Measurements from ENCODE around the gene GTF3C1. TPM values are rescaled to one million over a fixed set of nuclear protein-coding genes. Genes with fewer than 3 reads are reported as not detected.
A peak's percentile ranks its signal among the peaks of the same experiment; 100 is the strongest.

The GTF3C1 gene
- polyA plus RNA-seq, 4 donors: 30.4 to 47.0 (median 36.8) TPM

DNA sequence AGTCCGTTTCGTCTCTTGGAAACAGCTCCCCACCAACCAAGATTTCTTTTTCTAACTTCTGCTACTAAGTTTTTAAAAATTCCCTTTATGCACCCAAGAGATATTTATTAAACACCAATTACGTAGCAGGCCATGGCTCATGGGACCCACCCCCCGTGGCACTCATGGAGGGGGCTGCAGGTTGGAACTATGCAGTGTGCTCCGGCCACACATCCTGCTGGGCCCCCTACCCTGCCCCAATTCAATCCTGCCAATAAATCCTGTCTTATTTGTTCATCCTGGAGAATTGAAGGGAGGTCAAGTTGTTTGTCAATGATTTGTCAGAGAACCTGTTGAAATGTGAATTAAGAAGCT, 99.5 kb downstream of the GTF3C1 start:
- no peak for DNase-seq
- H3K27ac ChIP-seq (ENCODE audit: low read depth in 1 of 3, low read length in 2 of 3): no peak overlapping the region

DNA sequence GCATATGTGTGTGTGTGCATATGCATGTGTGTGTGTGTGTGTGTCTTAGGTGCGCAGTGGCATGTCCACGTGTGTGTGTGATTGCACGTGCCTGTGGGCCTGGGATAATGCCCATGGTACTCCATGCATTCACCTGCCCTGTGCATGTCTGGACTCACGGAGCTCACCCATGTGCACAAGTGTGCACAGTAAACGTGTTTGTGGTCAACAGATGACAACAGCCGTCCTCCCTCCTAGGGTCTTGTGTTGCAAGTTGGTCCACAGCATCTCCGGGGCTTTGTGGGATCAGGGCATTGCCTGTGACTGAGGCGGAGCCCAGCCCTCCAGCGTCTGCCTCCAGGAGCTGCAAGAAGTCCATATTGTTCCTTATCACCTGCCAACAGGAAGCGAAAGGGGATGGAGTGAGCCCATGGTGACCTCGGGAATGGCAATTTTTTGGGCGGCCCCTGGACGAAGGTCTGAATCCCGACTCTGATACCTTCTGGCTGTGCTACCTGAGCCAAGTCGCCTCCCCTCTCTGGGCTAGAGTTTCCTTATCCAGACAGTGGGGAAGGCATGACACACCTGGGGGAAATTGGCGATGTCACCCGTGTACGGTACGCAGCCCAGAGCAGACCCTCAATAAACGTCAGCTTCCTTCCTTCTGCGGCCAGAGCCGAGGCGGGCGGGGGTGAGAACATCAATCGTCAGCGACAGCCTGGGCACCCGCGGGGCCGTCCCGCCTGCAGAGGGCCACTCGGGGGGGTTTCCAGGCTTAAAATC, 100.1 kb downstream of the GTF3C1 start:
- FAIRE-seq (no peak), DNase-seq (peak in 1 of 2 donors; percentile 31)
- Histone ChIP-seq H3K27ac (ENCODE audit: low read depth in 1 of 3, low read length in 2 of 3) (no peak overlapping the region), H3K4me1 (ENCODE audit: control insufficient read depth in 3 of 3, insufficient read depth in 2 of 3, low read depth in 1 of 3, low read length in 2 of 3) (no peaks in the 10 kb centered on the region), H3K4me3 (ENCODE audit: low read depth in 1 of 3, low read length in 3 of 3) (no peak overlapping the region), H3K9me3 (ENCODE audit: control insufficient read depth in 2 of 2, insufficient read depth in 1 of 2, low read depth in 1 of 2, low read length in 1 of 2) (peaks cover 0 to 19% of the 10 kb centered on the region in 2 donors), H3K36me3 (ENCODE audit: control insufficient read depth in 3 of 3, insufficient read depth in 2 of 3, low read depth in 1 of 3, low read length in 3 of 3) (no peaks in the 10 kb centered on the region), H3K27me3 (ENCODE audit: control insufficient read depth in 3 of 3, insufficient read depth in 3 of 3, low read length in 3 of 3) (peaks cover 0 to 9% (median 5%) of the 10 kb centered on the region in 3 donors)
- WGBS, 3 donors: 26 to 30% (median 28%) methylated on average over 31 of the region's 31 CpGs

More for the DNA sequence above, 99.5 kb downstream of the GTF3C1 start:
- H3K36me3 ChIP-seq (ENCODE audit: control insufficient read depth in 3 of 3, insufficient read depth in 2 of 3, low read depth in 1 of 3, low read length in 3 of 3): no peaks in the 10 kb centered on the region
- WGBS, 3 donors: 11 to 24% (median 18%) methylated on average over 5 of the region's 5 CpGs
- H3K9me3 ChIP-seq (ENCODE audit: control insufficient read depth in 2 of 2, insufficient read depth in 1 of 2, low read depth in 1 of 2, low read length in 1 of 2): peaks cover 0 to 13% of the 10 kb centered on the region in 2 donors
- no peak overlapping the region for H3K4me3 ChIP-seq (ENCODE audit: low read depth in 1 of 3, low read length in 3 of 3)
- no peak for FAIRE-seq
- H3K27me3 ChIP-seq (ENCODE audit: control insufficient read depth in 3 of 3, insufficient read depth in 3 of 3, low read length in 3 of 3): peaks cover 0 to 9% (median 5%) of the 10 kb centered on the region in 3 donors
- H3K4me1 ChIP-seq (ENCODE audit: control insufficient read depth in 3 of 3, insufficient read depth in 2 of 3, low read depth in 1 of 3, low read length in 2 of 3): no peaks in the 10 kb centered on the region

DNA sequence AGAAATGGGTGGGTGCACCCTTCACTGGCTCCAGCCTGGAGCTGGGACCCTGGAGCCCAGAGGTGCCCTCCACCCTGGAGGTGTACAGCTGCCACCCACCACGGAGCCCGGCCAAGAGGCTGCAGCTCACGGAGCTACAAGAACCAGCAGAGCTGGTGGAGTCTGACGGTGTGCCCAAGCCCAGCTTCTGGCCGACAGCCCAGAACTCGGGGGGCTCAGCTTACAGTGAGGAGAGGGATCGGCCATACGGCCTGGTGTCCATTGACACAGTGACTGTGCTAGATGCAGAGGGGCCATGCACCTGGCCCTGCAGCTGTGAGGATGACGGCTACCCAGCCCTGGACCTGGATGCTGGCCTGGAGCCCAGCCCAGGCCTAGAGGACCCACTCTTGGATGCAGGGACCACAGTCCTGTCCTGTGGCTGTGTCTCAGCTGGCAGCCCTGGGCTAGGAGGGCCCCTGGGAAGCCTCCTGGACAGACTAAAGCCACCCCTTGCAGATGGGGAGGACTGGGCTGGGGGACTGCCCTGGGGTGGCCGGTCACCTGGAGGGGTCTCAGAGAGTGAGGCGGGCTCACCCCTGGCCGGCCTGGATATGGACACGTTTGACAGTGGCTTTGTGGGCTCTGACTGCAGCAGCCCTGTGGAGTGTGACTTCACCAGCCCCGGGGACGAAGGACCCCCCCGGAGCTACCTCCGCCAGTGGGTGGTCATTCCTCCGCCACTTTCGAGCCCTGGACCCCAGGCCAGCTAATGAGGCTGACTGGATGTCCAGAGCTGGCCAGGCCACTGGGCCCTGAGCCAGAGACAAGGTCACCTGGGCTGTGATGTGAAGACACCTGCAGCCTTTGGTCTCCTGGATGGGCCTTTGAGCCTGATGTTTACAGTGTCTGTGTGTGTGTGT, 100.9 kb downstream of the GTF3C1 start:
- no peak overlapping the region for H3K4me3 ChIP-seq (ENCODE audit: low read depth in 1 of 3, low read length in 3 of 3)
- no peaks in the 10 kb centered on the region for H3K4me1 ChIP-seq (ENCODE audit: control insufficient read depth in 3 of 3, insufficient read depth in 2 of 3, low read depth in 1 of 3, low read length in 2 of 3)
- no peak overlapping the region for H3K27ac ChIP-seq (ENCODE audit: low read depth in 1 of 3, low read length in 2 of 3)
- H3K9me3 ChIP-seq (ENCODE audit: control insufficient read depth in 2 of 2, insufficient read depth in 1 of 2, low read depth in 1 of 2, low read length in 1 of 2): peaks cover 0 to 24% of the 10 kb centered on the region in 2 donors
- no peaks in the 10 kb centered on the region for H3K36me3 ChIP-seq (ENCODE audit: control insufficient read depth in 3 of 3, insufficient read depth in 2 of 3, low read depth in 1 of 3, low read length in 3 of 3)
- WGBS, 3 donors: 82 to 93% (median 83%) methylated on average over 19 of the region's 19 CpGs
- FAIRE-seq (no peak), DNase-seq (no peak)
- H3K27me3 ChIP-seq (ENCODE audit: control insufficient read depth in 3 of 3, insufficient read depth in 3 of 3, low read length in 3 of 3): peaks cover 0 to 9% (median 5%) of the 10 kb centered on the region in 3 donors

DNA sequence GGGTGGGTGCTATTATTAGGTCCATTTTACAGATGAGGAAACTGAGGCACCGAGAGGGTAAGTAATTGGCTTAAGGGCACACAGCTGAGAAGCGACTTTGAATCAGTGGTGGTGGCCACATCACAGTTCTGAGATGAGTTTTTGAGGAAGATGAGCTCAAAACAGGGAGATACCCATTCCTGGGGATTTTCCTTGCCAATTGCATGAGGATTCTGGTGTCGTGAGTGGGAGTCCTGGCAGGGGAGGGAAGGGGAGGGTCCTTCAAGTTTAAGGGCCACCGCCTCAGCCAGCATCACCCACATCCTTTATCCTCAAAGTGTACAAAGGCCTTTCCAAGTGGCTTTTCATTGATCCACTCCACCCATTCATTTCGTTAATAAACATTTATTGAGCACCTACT, 102.4 kb downstream of the GTF3C1 start:
- no peaks in the 10 kb centered on the region for H3K36me3 ChIP-seq (ENCODE audit: control insufficient read depth in 3 of 3, insufficient read depth in 2 of 3, low read depth in 1 of 3, low read length in 3 of 3)
- DNase-seq (no peak), FAIRE-seq (no peak)
- peaks cover 0 to 9% (median 5%) of the 10 kb centered on the region in 3 donors for H3K27me3 ChIP-seq (ENCODE audit: control insufficient read depth in 3 of 3, insufficient read depth in 3 of 3, low read length in 3 of 3)
- WGBS, 3 donors: 89 to 94% (median 91%) methylated on average over 5 of the region's 5 CpGs
- peaks cover 0 to 22% of the 10 kb centered on the region in 2 donors for H3K9me3 ChIP-seq (ENCODE audit: control insufficient read depth in 2 of 2, insufficient read depth in 1 of 2, low read depth in 1 of 2, low read length in 1 of 2)
- H3K4me1 ChIP-seq (ENCODE audit: control insufficient read depth in 3 of 3, insufficient read depth in 2 of 3, low read depth in 1 of 3, low read length in 2 of 3): no peaks in the 10 kb centered on the region
- H3K4me3 ChIP-seq (ENCODE audit: low read depth in 1 of 3, low read length in 3 of 3): no peak overlapping the region
- H3K27ac ChIP-seq (ENCODE audit: low read depth in 1 of 3, low read length in 2 of 3): no peak overlapping the region

DNA sequence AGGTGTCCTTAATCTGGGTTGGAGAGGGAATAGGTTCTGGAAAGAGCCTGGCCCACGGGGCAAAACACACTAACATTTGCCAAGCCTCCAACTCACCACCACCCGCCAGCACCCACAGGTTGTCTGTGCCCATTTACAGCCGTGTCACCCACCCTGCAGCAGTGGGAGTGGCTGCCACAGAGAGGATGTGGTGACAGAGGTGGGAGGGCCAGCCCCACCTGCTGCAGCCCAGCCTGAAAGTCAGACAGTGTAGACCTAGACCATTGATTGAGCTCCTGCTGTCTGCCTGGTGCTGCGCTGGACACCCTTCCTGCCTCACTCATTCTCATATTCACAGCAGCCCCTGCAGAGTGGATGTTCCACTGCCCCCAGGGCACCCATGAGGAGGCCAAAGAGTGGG, 103.0 kb downstream of the GTF3C1 start:
- Histone ChIP-seq H3K4me1 (ENCODE audit: control insufficient read depth in 3 of 3, insufficient read depth in 2 of 3, low read depth in 1 of 3, low read length in 2 of 3) (no peaks in the 10 kb centered on the region), H3K27me3 (ENCODE audit: control insufficient read depth in 3 of 3, insufficient read depth in 3 of 3, low read length in 3 of 3) (peaks cover 0 to 9% (median 5%) of the 10 kb centered on the region in 3 donors), H3K4me3 (ENCODE audit: low read depth in 1 of 3, low read length in 3 of 3) (no peak overlapping the region), H3K9me3 (ENCODE audit: control insufficient read depth in 2 of 2, insufficient read depth in 1 of 2, low read depth in 1 of 2, low read length in 1 of 2) (peaks cover 0 to 22% of the 10 kb centered on the region in 2 donors), H3K27ac (ENCODE audit: low read depth in 1 of 3, low read length in 2 of 3) (no peak overlapping the region), H3K36me3 (ENCODE audit: control insufficient read depth in 3 of 3, insufficient read depth in 2 of 3, low read depth in 1 of 3, low read length in 3 of 3) (no peaks in the 10 kb centered on the region)
- DNase-seq (peak in 1 of 2 donors; percentile 46), FAIRE-seq (no peak)
- 72 to 81% (median 73%) methylated on average over 4 of the region's 4 CpGs for WGBS, 3 donors

DNA sequence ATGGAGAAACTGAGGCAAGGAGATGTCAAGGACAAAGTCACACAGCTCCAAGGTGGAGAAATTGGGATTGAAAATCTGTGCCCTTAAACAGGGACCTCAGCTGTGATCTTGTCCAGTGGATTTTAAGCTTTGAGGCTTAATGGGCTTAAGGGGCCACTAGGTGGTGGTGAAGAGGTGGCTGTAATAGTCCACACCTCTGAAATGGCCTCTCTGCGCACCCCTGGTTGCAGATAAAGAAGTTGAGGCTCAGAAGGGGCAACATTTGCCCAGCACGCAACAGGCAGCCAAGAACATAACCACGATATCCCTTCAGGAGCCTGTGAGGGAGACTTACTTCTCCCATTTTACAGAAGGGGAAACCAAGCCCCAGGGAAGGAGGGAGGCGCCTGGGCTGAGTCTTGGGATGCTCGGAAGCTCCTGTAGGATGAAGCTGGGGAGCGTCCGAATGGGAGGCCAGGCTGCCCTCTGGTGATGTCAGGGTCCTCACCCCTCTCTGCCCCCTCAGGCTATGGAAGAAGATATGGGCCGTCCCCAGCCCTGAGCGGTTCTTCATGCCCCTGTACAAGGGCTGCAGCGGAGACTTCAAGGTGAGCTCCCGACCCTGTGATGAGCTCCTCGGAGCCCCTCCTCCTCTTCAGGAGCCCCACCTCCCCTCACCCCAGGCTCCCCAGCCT, 104.1 kb downstream of the GTF3C1 start:
- 84 to 90% (median 90%) methylated on average over 8 to 12 of the region's 12 CpGs for WGBS, 3 donors
- Histone ChIP-seq H3K27ac (ENCODE audit: low read depth in 1 of 3, low read length in 2 of 3) (no peak overlapping the region), H3K4me3 (ENCODE audit: low read depth in 1 of 3, low read length in 3 of 3) (no peak overlapping the region), H3K27me3 (ENCODE audit: control insufficient read depth in 3 of 3, insufficient read depth in 3 of 3, low read length in 3 of 3) (peaks cover 0 to 9% (median 3%) of the 10 kb centered on the region in 3 donors), H3K9me3 (ENCODE audit: control insufficient read depth in 2 of 2, insufficient read depth in 1 of 2, low read depth in 1 of 2, low read length in 1 of 2) (peaks cover 0 to 22% of the 10 kb centered on the region in 2 donors), H3K4me1 (ENCODE audit: control insufficient read depth in 3 of 3, insufficient read depth in 2 of 3, low read depth in 1 of 3, low read length in 2 of 3) (no peaks in the 10 kb centered on the region), H3K36me3 (ENCODE audit: control insufficient read depth in 3 of 3, insufficient read depth in 2 of 3, low read depth in 1 of 3, low read length in 3 of 3) (no peaks in the 10 kb centered on the region)
- FAIRE-seq: no peak
- DNase-seq: no peak

DNA sequence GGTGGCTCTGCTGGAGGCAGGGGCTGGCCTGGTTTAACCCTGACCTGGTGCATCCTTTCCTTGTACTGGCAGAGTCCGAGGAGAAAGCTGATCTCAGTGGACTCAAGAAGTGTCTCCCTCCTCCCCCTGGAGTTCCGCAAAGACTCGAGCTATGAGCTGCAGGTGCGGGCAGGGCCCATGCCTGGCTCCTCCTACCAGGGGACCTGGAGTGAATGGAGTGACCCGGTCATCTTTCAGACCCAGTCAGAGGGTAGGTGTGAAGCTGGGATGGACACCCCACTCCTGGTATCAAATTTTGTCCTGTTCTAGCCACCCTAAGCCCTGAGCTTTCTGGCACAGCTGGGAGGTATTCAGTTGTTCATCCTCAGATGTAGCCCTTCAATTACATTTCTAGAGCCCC, 105.2 kb downstream of the GTF3C1 start:
- no peak for DNase-seq
- Histone ChIP-seq H3K36me3 (ENCODE audit: control insufficient read depth in 3 of 3, insufficient read depth in 2 of 3, low read depth in 1 of 3, low read length in 3 of 3) (no peaks in the 10 kb centered on the region), H3K27me3 (ENCODE audit: control insufficient read depth in 3 of 3, insufficient read depth in 3 of 3, low read length in 3 of 3) (peaks cover 0 to 2% (median 2%) of the 10 kb centered on the region in 3 donors), H3K4me1 (ENCODE audit: control insufficient read depth in 3 of 3, insufficient read depth in 2 of 3, low read depth in 1 of 3, low read length in 2 of 3) (no peaks in the 10 kb centered on the region), H3K27ac (ENCODE audit: low read depth in 1 of 3, low read length in 2 of 3) (no peak overlapping the region), H3K9me3 (ENCODE audit: control insufficient read depth in 2 of 2, insufficient read depth in 1 of 2, low read depth in 1 of 2, low read length in 1 of 2) (peaks cover 0 to 22% of the 10 kb centered on the region in 2 donors), H3K4me3 (ENCODE audit: low read depth in 1 of 3, low read length in 3 of 3) (no peak overlapping the region)
- 91 to 96% (median 94%) methylated on average over 5 of the region's 5 CpGs for WGBS, 3 donors
- no peak for FAIRE-seq

DNA sequence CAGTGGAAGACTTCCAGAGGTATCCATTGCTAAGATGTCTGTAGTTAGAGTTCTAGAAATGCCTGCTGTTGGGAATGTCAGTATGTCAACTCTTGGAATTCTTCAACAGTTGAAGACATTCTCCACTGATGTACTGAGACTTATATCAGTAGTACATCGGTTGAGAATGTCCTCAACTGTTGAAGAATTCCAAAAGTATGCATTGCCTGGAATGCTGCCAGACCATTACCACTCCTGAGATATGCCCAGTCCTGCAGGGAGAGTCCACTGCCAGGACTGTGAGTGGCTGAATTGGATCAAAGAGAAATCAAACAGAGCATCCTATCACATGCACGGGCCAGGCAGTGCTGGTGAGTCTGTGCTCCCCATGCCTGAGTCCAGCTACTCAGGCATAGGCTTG, 105.7 kb downstream of the GTF3C1 start:
- Histone ChIP-seq H3K27me3 (ENCODE audit: control insufficient read depth in 3 of 3, insufficient read depth in 3 of 3, low read length in 3 of 3) (no peaks in the 10 kb centered on the region), H3K9me3 (ENCODE audit: control insufficient read depth in 2 of 2, insufficient read depth in 1 of 2, low read depth in 1 of 2, low read length in 1 of 2) (peaks cover 0 to 22% of the 10 kb centered on the region in 2 donors), H3K36me3 (ENCODE audit: control insufficient read depth in 3 of 3, insufficient read depth in 2 of 3, low read depth in 1 of 3, low read length in 3 of 3) (no peaks in the 10 kb centered on the region), H3K27ac (ENCODE audit: low read depth in 1 of 3, low read length in 2 of 3) (no peak overlapping the region), H3K4me1 (ENCODE audit: control insufficient read depth in 3 of 3, insufficient read depth in 2 of 3, low read depth in 1 of 3, low read length in 2 of 3) (no peaks in the 10 kb centered on the region), H3K4me3 (ENCODE audit: low read depth in 1 of 3, low read length in 3 of 3) (no peak overlapping the region)
- DNase-seq: no peak
- 65 to 77% (median 72%) methylated on average over 2 of the region's 2 CpGs for WGBS, 3 donors
- FAIRE-seq: no peak
